NCI-H1436 treated with DMSO at 0.1 percent for 48 hours (cell line): ENCODE results near the gene FGFR4.

Experiments
- DNase-seq: peaks from one replicate; lab custom pipeline; 2025; lab: John Stamatoyannopoulos, UW

Gene FGFR4

DNA sequence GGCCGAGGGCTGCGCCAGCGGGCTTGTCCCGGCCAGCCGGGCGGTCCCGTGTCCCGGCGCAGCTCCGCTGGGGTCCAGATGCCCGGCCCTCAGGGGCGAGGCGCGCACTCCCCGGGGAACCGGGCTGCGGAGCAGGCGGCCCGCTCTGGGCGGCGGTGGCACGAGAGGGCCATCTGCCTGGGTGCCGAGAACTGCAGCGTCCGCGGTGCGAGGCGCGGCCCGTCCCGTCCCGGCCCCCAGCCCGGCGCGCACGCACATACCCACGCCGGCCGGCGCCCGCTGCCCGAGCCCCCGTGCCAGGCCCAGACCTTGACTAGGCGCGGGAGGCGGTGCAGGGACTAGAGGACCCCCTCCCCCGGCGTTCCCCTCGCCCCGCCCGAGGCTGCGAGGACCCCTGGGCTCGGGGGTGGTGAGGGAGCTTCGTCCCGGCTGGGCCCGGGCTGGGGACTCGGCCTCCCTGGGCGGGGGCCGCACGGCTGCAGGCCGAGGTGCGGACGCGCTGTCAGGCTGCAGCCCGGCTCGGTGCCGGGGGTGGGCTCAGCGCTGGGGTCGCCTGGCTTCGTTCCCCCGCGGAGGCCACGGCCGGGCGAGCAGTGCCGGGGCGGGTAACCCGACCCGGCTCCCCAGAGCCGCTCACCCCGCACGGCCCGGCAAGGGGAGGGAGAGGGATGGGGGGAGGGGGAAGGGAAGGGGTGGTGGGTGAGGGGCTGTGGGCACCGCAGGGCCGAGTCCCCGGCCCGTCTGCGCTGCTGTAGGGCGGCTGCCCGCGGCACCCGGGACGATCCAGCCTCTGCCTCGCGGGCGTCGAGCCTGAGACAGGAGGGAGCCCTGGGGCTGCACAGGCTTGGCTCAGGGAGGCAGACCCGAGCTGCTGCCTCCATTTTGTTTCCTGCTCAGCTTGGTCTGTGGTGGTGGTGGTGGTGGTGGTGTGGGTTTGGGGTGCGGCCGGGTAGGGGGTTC is 45.7 kb downstream of the FGFR4 start:
- no peak for DNase-seq

DNA sequence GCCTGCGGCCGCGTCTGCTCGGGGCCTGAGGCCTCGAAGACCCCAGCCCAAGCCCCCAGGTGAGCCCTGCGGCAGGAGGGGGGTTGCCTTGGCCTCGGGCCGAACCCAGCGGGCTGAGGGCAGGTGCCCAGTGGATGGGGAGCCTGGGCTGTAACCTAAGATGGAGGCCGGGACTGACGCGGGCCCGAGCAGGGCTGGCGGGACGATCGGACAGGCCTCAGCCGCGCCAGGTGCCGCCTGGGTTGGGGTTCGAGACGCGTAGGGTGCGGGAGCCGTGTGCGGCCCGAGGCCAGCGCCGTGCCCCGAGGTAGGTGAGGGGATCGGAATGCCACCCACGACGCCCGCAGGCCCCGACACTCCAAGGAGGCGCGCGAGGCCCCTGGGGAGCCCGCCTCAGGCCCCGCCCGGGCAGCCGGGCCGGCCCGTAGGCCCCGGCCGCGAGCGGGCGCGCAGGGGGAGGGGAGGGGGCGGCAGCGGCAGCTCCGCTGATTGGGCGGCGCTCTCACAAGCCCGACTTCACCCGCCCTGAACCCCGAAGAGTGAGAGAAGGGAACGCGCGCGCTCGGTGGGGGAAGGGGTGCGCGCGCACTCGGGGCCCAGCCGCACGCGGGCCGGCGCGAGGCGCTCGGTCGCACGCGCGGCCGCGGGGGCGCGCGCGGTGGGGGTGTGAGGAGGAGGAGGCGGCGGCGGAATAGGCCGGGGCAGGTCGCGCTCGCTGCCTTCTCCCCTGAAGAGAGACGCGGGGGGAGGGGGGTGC is 46.6 kb downstream of the FGFR4 start, which contains the start of gene NSD1:
Gene NSD1 (plus strand): TSS at position 678 of the 757 bp plus-strand sequence. CDS start 1,331 bp downstream, outside the sequence.
- no peak for DNase-seq

DNA sequence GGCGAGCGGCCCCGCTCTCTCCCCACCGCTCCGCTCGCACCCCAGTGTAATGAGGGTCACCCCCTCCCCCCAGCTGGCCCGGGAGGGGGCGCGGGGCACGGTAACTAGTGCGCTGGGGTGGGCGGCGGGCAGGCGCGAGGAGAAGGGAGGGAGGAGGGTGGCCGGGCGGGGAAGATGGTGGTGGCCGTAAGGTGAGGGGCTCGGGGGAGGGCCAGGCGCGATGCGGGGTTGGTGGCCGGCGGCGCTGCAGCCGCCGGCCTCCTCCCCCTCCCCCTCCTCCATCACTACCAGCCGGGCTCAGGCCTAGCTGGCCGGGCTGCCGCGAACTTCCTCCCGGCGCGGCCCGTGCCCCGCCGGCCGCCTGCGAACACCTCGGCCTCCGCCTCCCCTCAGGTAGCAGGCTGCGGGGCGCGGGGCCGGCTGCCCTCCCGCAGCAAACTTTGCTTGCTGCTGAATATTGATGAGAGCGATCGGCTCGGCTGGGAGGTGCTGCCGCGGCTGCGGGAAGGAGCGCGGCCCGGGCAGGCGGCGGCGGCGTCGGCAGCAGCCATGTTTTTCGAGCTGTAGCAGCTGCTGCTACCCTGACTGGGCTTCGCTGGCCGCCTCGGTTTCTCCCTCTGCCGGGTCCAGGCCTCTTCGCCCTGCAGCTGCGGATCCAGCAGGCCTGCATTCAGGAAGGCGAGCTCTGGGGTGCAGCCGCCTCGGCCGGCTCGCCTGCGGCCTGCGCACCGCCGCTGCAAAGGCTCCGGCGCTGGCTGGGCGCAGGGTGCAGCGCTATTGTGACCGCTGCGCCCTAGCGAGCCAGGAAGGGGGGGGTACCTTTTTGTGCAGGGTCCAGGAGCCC is 47.4 kb downstream of the FGFR4 start:
- DNase-seq, result no peak

DNA sequence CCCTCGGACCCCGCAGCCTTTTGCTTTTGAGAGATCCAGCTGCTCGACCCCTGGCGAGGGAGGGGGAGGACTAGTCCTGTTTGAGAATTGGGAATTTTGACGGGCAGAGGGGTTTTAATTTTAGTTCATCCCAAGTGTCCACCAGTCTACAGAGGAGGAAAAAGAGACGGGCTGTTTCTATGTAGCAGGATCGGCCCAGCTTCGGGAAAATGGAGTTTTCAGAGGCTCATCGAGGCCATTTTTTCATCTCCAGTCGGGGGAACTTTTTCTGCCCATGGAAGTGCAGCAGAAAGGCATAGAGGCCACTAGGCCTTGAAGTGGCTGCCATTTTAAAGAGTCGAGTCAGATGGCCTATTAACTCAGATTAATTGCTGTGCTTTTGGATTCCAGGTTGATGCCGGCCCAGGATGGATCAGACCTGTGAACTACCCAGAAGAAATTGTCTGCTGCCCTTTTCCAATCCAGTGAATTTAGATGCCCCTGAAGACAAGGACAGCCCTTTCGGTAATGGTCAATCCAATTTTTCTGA is 48.0 kb downstream of the FGFR4 start:
- no peak for DNase-seq

DNA sequence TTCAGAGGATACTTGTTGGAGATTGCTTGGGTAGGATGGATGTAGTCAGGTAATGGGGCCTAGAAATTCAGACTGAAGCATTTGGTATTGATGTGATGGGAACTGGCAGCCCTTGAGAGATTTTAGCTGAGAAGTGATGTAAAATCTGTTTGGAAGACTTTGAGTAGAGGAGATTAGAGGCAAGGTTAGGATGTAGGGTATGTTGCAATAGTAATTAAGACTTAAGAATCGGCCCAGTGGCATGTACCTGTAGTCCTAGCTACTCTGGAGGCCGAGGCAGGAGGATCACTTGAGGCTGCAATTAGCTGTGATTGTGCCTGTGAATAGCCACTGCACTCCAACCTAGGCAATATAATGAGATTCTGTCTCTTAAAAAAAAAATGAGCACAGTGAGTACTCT is 53.6 kb downstream of the FGFR4 start:
- no peak for DNase-seq

- DNase-seq, result no peak
Measured at GRCh38 chr5:177141496-177141895, 54.8 kb downstream of the FGFR4 start.

DNA sequence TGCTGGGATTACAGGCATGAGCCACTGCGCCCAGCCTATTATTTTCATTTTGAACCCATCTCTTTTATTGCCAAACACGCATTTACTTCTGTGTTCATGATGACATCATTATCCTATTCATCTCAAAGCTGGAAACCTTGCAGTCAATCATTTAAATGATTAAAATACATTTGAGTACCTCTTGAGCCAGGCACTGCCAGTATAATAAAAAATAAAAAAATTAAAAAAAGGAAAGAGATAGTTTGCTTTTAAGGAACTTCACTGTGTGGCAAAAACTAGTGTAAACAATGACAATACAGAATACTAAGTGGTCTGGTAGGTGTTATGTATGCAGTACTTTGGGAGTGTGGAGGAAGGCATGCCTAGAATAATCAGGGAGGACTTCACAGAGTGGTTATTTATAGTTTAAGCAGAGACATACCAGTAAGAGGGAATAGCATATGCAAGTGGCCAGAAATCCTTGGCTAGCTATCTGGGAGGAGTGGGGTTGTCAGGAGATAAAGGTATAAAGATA is 55.4 kb downstream of the FGFR4 start:
- DNase-seq, result no peak

DNA sequence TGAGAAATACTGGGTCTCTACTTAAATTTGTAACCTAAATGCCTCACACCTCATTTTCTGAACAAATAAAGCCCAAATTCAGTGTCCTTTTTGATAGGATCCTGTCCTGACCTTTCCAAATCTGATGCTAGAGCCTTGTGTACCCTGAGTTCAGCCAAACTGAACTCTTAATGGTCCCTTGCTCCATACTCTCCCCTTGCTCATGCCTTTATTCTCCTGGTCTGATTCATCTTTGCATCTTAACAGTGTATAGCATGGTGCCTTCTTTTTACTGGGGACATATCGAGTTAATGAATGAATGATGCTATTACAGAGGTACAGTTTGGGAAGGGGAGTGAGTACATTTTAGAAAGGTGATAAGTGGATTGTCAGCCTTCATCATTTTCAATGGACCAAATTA is 56.1 kb downstream of the FGFR4 start:
- no peak for DNase-seq

DNA sequence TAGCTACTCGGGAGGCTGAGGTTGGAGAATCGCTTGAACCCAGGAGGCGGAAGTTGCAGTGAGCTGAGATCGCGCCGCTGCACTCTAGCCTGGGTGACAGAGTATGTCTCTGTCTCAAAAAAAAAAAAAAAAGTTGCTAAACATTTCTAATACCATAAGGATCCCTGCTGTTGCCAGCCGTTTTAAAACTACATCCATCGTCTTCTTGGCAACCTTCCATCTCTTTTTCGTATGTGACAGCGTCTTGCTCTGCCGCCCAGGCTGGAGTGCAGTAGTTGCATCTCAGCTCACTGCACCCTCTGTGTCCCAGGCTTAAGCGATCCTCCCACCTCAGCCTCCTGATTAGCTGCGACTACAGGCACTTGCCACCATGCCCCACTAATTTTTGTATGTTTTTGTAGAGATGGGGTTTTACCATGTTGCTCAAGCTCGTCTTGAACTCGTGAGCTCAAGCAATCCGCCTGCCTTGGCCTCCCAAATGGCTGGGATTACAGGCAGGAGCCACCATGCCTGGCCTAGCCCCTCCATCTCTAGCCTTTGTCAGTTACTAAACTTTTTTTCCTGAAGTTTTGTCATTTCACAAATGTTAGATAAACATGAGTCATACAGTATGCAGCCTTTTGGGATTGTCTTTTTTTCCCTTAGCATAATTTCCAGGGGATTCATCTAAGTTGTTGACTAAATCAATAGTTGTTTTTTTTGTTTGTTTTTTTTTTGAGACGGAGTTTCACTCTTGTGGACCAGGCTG is 60.4 kb downstream of the FGFR4 start:
- no peak for DNase-seq
